ENCODE data around the gene TCF7L1. TPM values are rescaled to one million over a fixed set of nuclear protein-coding genes. Genes with fewer than 3 reads are reported as not detected.

Gene TCF7L1
- total and polyA plus RNA-seq, 2 experiments from 2014 or later, result 0.65 to 1.8 TPM

DNA sequence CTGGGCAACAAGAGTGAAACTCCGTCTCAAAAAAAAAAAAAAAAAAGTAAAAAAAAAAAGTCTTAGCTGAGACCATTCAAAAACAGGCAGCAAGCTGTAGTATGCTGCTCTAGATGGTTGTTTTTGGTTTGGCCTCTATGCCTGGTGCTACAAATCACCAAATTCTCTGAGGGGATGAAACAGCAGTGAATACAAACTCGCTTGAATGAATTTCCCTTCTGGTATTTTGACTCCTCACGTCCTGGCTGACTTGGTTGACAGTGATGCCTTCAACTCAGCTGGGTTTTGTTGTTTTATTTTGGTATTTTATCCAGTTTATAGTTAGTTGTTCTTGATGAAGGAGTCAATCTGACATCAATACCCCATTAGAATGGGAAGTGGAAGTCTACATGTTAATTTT is 3.3 kb upstream of the TCF7L1 start:
- Histone ChIP-seq H3K9ac (no peak overlapping the region), H3K9me2 (ENCODE audit: insufficient read depth) (no peaks in the 10 kb centered on the region), H3K4me1 (ENCODE audit: insufficient read depth) (no peaks in the 10 kb centered on the region), H3K79me2 (ENCODE audit: insufficient read depth) (no peaks in the 10 kb centered on the region), H3K4me3 (no peak overlapping the region), H2AFZ (no peak overlapping the region), H3K27ac (no peak overlapping the region), H3K4me2 (ENCODE audit: unreplicated experiment) (no peak overlapping the region), H3F3A (ENCODE audit: insufficient read depth) (no peaks in the 10 kb centered on the region), H3K9me3 (ENCODE audit: low read depth) (no peaks in the 10 kb centered on the region), H3K27me3 (replicated peaks; ENCODE audit: insufficient read depth) (no peaks in the 10 kb centered on the region), H4K20me1 (ENCODE audit: insufficient read depth) (no peaks in the 10 kb centered on the region), H3K36me3 (ENCODE audit: low read depth) (no peaks in the 10 kb centered on the region)
- no peak for DNase-seq
- in situ Hi-C loops (cut with MboI), result loop anchor here (10.0 kb wide), 1 partner anchor 155 kb away; no protein-coding TSS in a partner anchor
- no peak for TF ChIP-seq EZH2 (IDR thresholded peaks at IDR 0.05; ENCODE audit: insufficient read depth, poor library complexity, severe bottlenecking)
- TF ChIP-seq EZH2phosphoT487 (IDR thresholded peaks at IDR 0.05; ENCODE audit: insufficient read depth, low read depth), result no peak
- WGBS, 2 experiments (ENCODE audit: low coverage in 1 of 2, low lambda C conversion rate in 2 of 2, missing lambda C conversion rate in 2 of 2), result 62 to 66% methylated on average over 2 to 3 of the region's 3 CpGs

DNA sequence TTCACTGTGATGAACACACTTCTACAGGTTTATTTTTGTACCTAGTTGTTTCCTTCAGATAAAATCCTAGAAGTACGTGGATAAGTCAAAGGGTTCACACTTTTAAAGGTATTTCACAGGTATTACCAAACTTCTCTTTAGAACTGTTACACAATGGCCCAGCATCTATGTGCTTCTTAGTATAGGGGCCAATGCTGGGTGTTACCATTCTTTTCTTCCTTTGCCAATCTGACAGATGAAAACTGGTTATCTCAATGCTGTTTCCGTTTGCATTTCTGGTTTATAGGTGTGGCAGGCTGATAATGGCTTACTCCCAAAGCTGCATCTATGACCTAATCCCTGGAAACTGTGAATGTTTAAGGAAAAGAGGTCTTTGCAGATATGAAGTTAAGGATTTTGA is 2.8 kb upstream of the TCF7L1 start:
- H3K36me3 ChIP-seq (ENCODE audit: low read depth), result no peaks in the 10 kb centered on the region
- H3F3A ChIP-seq (ENCODE audit: insufficient read depth), result no peaks in the 10 kb centered on the region
- H3K9me3 ChIP-seq (ENCODE audit: low read depth), result no peaks in the 10 kb centered on the region
- H4K20me1 ChIP-seq (ENCODE audit: insufficient read depth), result no peaks in the 10 kb centered on the region
- TF ChIP-seq EZH2 (IDR thresholded peaks at IDR 0.05; ENCODE audit: insufficient read depth, poor library complexity, severe bottlenecking), result no peak
- TF ChIP-seq EZH2phosphoT487 (IDR thresholded peaks at IDR 0.05; ENCODE audit: insufficient read depth, low read depth), result no peak
- no peak overlapping the region for H3K4me2 ChIP-seq (ENCODE audit: unreplicated experiment)
- 44 to 47% methylated on average over 2 of the region's 2 CpGs for WGBS, 2 experiments (ENCODE audit: low coverage in 1 of 2, low lambda C conversion rate in 2 of 2, missing lambda C conversion rate in 2 of 2)
- H3K4me1 ChIP-seq (ENCODE audit: insufficient read depth), result no peaks in the 10 kb centered on the region
- no peak for DNase-seq
- H2AFZ ChIP-seq, result no peak overlapping the region
- no peaks in the 10 kb centered on the region for H3K9me2 ChIP-seq (ENCODE audit: insufficient read depth)
- H3K27me3 ChIP-seq (replicated peaks; ENCODE audit: insufficient read depth), result no peaks in the 10 kb centered on the region
- H3K27ac ChIP-seq, result no peak overlapping the region
- H3K9ac ChIP-seq, result no peak overlapping the region
- no peak overlapping the region for H3K4me3 ChIP-seq
- in situ Hi-C loops (cut with MboI), result no loop called here
- no peaks in the 10 kb centered on the region for H3K79me2 ChIP-seq (ENCODE audit: insufficient read depth)

DNA sequence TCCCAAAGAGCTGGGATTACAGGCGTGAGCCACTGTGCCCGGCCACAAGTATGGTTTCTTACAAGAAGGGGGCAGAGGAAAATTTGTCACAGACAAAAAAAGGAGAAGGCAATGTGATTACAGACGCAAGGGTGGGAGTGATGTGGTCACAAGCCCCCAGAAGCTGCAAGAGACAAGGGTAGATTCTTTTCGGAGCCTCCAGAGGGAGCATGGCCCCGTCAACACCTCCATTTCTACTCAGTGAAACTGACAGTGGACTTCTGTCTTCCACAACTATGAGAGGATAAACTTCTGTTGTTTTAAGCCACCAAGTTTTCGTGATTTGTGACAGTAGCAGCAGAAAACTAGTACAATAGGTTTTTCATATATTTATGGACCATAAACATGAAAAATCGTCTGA is 2.1 kb upstream of the TCF7L1 start:
- Histone ChIP-seq H4K20me1 (ENCODE audit: insufficient read depth) (no peaks in the 10 kb centered on the region), H3K9me2 (ENCODE audit: insufficient read depth) (no peaks in the 10 kb centered on the region), H3K9me3 (ENCODE audit: low read depth) (no peaks in the 10 kb centered on the region), H2AFZ (no peak overlapping the region), H3K4me2 (ENCODE audit: unreplicated experiment) (no peak overlapping the region), H3K4me1 (ENCODE audit: insufficient read depth) (no peaks in the 10 kb centered on the region), H3K9ac (no peak overlapping the region), H3K27ac (no peak overlapping the region), H3K27me3 (replicated peaks; ENCODE audit: insufficient read depth) (no peaks in the 10 kb centered on the region), H3K4me3 (no peak overlapping the region), H3K79me2 (ENCODE audit: insufficient read depth) (no peaks in the 10 kb centered on the region), H3F3A (ENCODE audit: insufficient read depth) (no peaks in the 10 kb centered on the region), H3K36me3 (ENCODE audit: low read depth) (no peaks in the 10 kb centered on the region)
- peak; percentile 48 for DNase-seq
- no peak for TF ChIP-seq EZH2phosphoT487 (IDR thresholded peaks at IDR 0.05; ENCODE audit: insufficient read depth, low read depth)
- no peak for TF ChIP-seq EZH2 (IDR thresholded peaks at IDR 0.05; ENCODE audit: insufficient read depth, poor library complexity, severe bottlenecking)
- WGBS, 2 experiments (ENCODE audit: low coverage in 1 of 2, low lambda C conversion rate in 2 of 2, missing lambda C conversion rate in 2 of 2), result 24 to 25% methylated on average over 7 of the region's 7 CpGs
- in situ Hi-C loops (cut with MboI), result no loop called here

DNA sequence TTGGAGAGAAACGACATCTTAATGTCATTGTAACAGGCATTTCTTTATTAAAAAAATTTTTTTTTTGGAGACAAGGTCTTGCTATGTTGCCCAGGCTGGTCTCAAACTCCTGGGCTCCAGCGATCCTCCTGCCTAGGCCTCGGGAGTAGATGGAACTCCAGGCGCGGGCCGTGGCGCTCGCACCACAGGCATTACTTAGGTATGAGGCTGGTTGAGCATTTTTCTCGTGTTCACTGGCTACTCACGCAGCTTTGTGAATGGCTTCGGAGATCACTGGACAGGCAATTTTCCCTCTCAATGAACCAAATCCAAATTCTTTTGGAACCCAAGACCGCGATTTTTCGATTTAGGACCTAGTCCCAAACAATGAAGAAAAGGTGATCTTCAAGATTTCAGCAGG is 795 bp upstream of the TCF7L1 start:
- Histone ChIP-seq H3K27ac (no peak overlapping the region), H3K9me3 (ENCODE audit: low read depth) (no peaks in the 10 kb centered on the region), H3K9me2 (ENCODE audit: insufficient read depth) (no peaks in the 10 kb centered on the region), H3K27me3 (replicated peaks; ENCODE audit: insufficient read depth) (no peaks in the 10 kb centered on the region), H2AFZ (peak overlapping the region; percentile 87), H3K4me3 (peak overlapping the region; percentile 86), H3K4me1 (ENCODE audit: insufficient read depth) (no peaks in the 10 kb centered on the region), H3K79me2 (ENCODE audit: insufficient read depth) (no peaks in the 10 kb centered on the region), H4K20me1 (ENCODE audit: insufficient read depth) (no peaks in the 10 kb centered on the region), H3K4me2 (ENCODE audit: unreplicated experiment) (peak overlapping the region; percentile 97), H3K9ac (peak overlapping the region; percentile 60), H3F3A (ENCODE audit: insufficient read depth) (no peaks in the 10 kb centered on the region), H3K36me3 (ENCODE audit: low read depth) (no peaks in the 10 kb centered on the region)
- in situ Hi-C loops (cut with MboI), result no loop called here
- DNase-seq, result peak; percentile 48
- WGBS, 2 experiments (ENCODE audit: low coverage in 1 of 2, low lambda C conversion rate in 2 of 2, missing lambda C conversion rate in 2 of 2), result 22 to 31% methylated on average over 14 of the region's 14 CpGs
- no peak for TF ChIP-seq EZH2 (IDR thresholded peaks at IDR 0.05; ENCODE audit: insufficient read depth, poor library complexity, severe bottlenecking)
- TF ChIP-seq EZH2phosphoT487 (IDR thresholded peaks at IDR 0.05; ENCODE audit: insufficient read depth, low read depth), result no peak

DNA sequence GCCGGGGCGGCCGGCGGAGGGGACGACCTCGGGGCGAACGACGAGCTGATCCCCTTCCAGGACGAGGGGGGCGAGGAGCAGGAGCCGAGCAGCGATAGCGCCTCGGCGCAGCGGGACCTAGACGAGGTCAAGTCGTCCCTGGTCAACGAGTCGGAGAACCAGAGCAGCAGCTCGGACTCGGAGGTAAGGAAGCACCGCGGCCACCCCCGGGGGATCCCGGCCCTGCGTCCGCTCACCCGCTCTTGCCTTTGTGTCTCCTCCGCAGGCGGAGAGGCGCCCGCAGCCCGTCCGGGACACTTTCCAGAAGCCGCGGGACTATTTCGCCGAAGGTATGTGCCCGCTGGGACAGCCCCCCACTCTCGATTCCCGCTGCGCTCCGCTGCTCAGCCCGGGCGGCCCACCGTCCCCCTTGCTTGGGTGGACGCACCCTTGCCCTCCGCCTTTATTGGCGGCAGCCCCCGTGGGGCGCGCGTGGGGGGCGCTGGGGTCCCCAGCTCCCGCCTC is 611 bp downstream of the TCF7L1 start:
- Histone ChIP-seq H3K27ac (no peak overlapping the region), H3K9ac (peak overlapping the region; percentile 57), H3F3A (ENCODE audit: insufficient read depth) (peaks cover 4% of the 10 kb centered on the region; the same call in 1 of the 2 replicates), H3K4me3 (peak overlapping the region; percentile 75), H2AFZ (peak overlapping the region; percentile 78), H3K9me3 (ENCODE audit: low read depth) (no peaks in the 10 kb centered on the region), H3K36me3 (ENCODE audit: low read depth) (no peaks in the 10 kb centered on the region), H3K9me2 (ENCODE audit: insufficient read depth) (no peaks in the 10 kb centered on the region), H3K79me2 (ENCODE audit: insufficient read depth) (no peaks in the 10 kb centered on the region), H3K4me1 (ENCODE audit: insufficient read depth) (no peaks in the 10 kb centered on the region), H4K20me1 (ENCODE audit: insufficient read depth) (no peaks in the 10 kb centered on the region), H3K27me3 (replicated peaks; ENCODE audit: insufficient read depth) (no peaks in the 10 kb centered on the region), H3K4me2 (ENCODE audit: unreplicated experiment) (peak overlapping the region; percentile 65)
- no peak for TF ChIP-seq EZH2 (IDR thresholded peaks at IDR 0.05; ENCODE audit: insufficient read depth, poor library complexity, severe bottlenecking)
- no peak for TF ChIP-seq EZH2phosphoT487 (IDR thresholded peaks at IDR 0.05; ENCODE audit: insufficient read depth, low read depth)
- 1% methylated on average over 49 to 54 of the region's 57 CpGs for WGBS, 2 experiments (ENCODE audit: low coverage in 1 of 2, low lambda C conversion rate in 2 of 2, missing lambda C conversion rate in 2 of 2)
- peak; percentile 70 for DNase-seq
- in situ Hi-C loops (cut with MboI), result no loop called here

All from GM23248 (cell line).